SK-N-SH treated with all-trans-retinoic acid at 6 μM for 48 hours (cell line): ENCODE measurements around the gene CD14.
A peak's percentile ranks its signal among the peaks of the same experiment; 100 is the strongest.
"Not testable (repeated sequence)": the region's sequence is repeated elsewhere in the genome, so short reads cannot be mapped to it uniquely, and the experiment has no call there.

ENCODE experiments used
- ATAC-seq: fragments of 200-7000 bp; cut with Tn5 transposase; 3 replicates; pipeline ENCODE4 v1.9.1; 2020; ENCODE audit warnings: mild to moderate bottlenecking, moderate library complexity
- ARNTL ChIP-seq: fragments of 450-650 bp; formaldehyde crosslinking; IDR thresholded peaks from 2 replicates; pipeline ENCODE4 v1.5.0; 2020; ENCODE audit warnings: low read depth, mild to moderate bottlenecking, moderate library complexity, borderline replicate concordance
- BACH2 ChIP-seq: fragments of 250-450 bp; sonication (Bioruptor Pico); IDR thresholded peaks from 2 replicates; pipeline ENCODE4 v1.9.0; 2021; ENCODE audit warnings: mild to moderate bottlenecking, borderline replicate concordance
- ESRRG ChIP-seq: fragments of 250-450 bp; sonication (Bioruptor Pico); IDR thresholded peaks from 2 replicates; pipeline ENCODE4 v1.6.1; 2021; ENCODE audit warnings: mild to moderate bottlenecking
- GLIS3 ChIP-seq: fragments of 250-450 bp; sonication (Bioruptor Pico); IDR thresholded peaks from 2 replicates; pipeline ENCODE4 v1.5.0; 2020; ENCODE audit warnings: mild to moderate bottlenecking, moderate library complexity
- ISL1 ChIP-seq: fragments of 250-450 bp; sonication (Bioruptor Pico); IDR thresholded peaks from 2 replicates; pipeline ENCODE4 v2.1.2; 2022; ENCODE audit warnings: mild to moderate bottlenecking, moderate library complexity
- OSR1 ChIP-seq: fragments of 250-450 bp; sonication (Bioruptor Pico); IDR thresholded peaks from 2 replicates; pipeline ENCODE4 v1.8.0; 2022; ENCODE audit warnings: moderate library complexity, mild to moderate bottlenecking, inconsistent platforms
- PPARA ChIP-seq: fragments of 250-450 bp; sonication (Bioruptor Pico); IDR thresholded peaks from 2 replicates; pipeline ENCODE4 v1.5.0; 2020; ENCODE audit warnings: mild to moderate bottlenecking, borderline replicate concordance
- RARB ChIP-seq: fragments of 250-450 bp; sonication (Bioruptor Pico); IDR thresholded peaks from 2 replicates; pipeline ENCODE4 v1.8.0; 2021; ENCODE audit warnings: mild to moderate bottlenecking, moderate library complexity
- SNAI2 ChIP-seq: fragments of 250-450 bp; sonication (Bioruptor Pico); IDR thresholded peaks from 2 replicates; pipeline ENCODE4 v1.5.0; 2020; ENCODE audit warnings: mild to moderate bottlenecking, moderate library complexity
- TCF4 ChIP-seq: fragments of 250-450 bp; sonication (Bioruptor Pico); IDR thresholded peaks from 2 replicates; pipeline ENCODE4 v1.8.0; 2021; ENCODE audit warnings: mild to moderate bottlenecking, moderate library complexity, borderline replicate concordance
- TOX ChIP-seq: fragments of 250-450 bp; sonication (Bioruptor Pico); IDR thresholded peaks from 2 replicates; pipeline ENCODE4 v1.8.0; 2021; ENCODE audit warnings: mild to moderate bottlenecking, moderate library complexity, borderline replicate concordance
- ZC3H10 ChIP-seq: fragments of 250-450 bp; sonication (Bioruptor Pico); IDR thresholded peaks from 2 replicates; pipeline ENCODE4 v1.5.1; 2021; ENCODE audit warnings: mild to moderate bottlenecking, moderate library complexity
- ZFP3 ChIP-seq: fragments of 250-450 bp; sonication (Bioruptor Pico); IDR thresholded peaks from 2 replicates; pipeline ENCODE4 v1.5.0; 2020; ENCODE audit warnings: mild to moderate bottlenecking, moderate library complexity
- ZFP30 ChIP-seq: fragments of 450-650 bp; formaldehyde crosslinking; IDR thresholded peaks from 2 replicates; pipeline ENCODE4 v1.5.0; 2022; ENCODE audit warnings: mild to moderate bottlenecking, moderate library complexity
- ZNF565 ChIP-seq: fragments of 450-650 bp; formaldehyde crosslinking; conservative IDR thresholded peaks from 2 replicates; pipeline ENCODE4 v1.5.0; 2020; ENCODE audit warnings: low read depth, mild to moderate bottlenecking, moderate library complexity
- ZNF70 ChIP-seq: fragments of 450-650 bp; formaldehyde crosslinking; IDR thresholded peaks from 2 replicates; pipeline ENCODE4 v1.5.0; 2020; ENCODE audit warnings: mild to moderate bottlenecking, moderate library complexity
- ZNF8 ChIP-seq: fragments of 450-650 bp; formaldehyde crosslinking; IDR thresholded peaks from 2 replicates; pipeline ENCODE4 v1.5.0; 2020; ENCODE audit warnings: mild to moderate bottlenecking, moderate library complexity
- TF ChIP-seq, protein P1 (sequence below): fragments of 250-450 bp; sonication (Bioruptor Pico); IDR thresholded peaks from 2 replicates; pipeline ENCODE4 v1.5.1; 2021; ENCODE audit warnings: mild to moderate bottlenecking, moderate library complexity
- TF ChIP-seq, protein P2 (sequence below): fragments of 250-450 bp; sonication (Bioruptor Pico); IDR thresholded peaks from 2 replicates; pipeline ENCODE4 v1.8.0; 2020; ENCODE audit warnings: mild to moderate bottlenecking, moderate library complexity, borderline replicate concordance
- TF ChIP-seq, protein P3 (sequence below): fragments of 250-450 bp; sonication (Bioruptor Pico); IDR thresholded peaks from 2 replicates; pipeline ENCODE4 v1.5.0; 2020; ENCODE audit warnings: mild to moderate bottlenecking, moderate library complexity
- TF ChIP-seq, protein P4 (sequence below): fragments of 250-450 bp; sonication (Bioruptor Pico); IDR thresholded peaks from 2 replicates; pipeline ENCODE4 v1.5.1; 2020; ENCODE audit warnings: low read depth, mild to moderate bottlenecking, moderate library complexity
- TF ChIP-seq, protein P5 (sequence below): fragments of 250-450 bp; sonication (Bioruptor Pico); IDR thresholded peaks from 2 replicates; pipeline ENCODE4 v1.8.0; 2021; ENCODE audit warnings: low read depth, mild to moderate bottlenecking, moderate library complexity, borderline replicate concordance

The CD14 gene

DNA sequence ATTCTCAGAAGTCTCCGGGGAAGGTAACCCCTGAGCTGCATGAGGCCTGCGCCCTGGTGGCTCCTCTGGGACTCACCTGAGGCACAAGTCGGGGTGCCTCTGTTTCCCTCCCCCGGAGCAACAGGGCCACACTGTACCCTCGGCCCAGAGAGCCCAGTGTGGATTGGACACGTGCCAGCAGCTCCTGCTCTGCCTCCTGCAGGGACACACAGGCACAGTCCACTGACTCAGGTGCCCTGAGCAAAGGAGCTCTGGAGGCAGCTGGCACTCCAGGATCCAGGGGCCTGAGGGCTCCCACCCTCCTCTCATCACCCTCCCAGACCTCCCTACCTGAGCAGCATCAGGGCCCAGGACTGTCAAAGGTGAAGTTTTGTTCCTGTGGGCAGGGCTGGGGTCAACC lies 38.8 kb downstream of the CD14 start:
- TF ChIP-seq ISL1 (CRISPR knock-in tag) (no peak), BACH2 (CRISPR knock-in tag) (no peak), TOX (CRISPR knock-in tag) (no peak), TCF4 (CRISPR knock-in tag) (no peak), RARB (CRISPR knock-in tag) (no peak), GLIS3 (CRISPR knock-in tag) (no peak), SNAI2 (no peak), OSR1 (CRISPR knock-in tag) (no peak), ZNF565 (CRISPR knock-in tag) (no peak), ZFP3 (CRISPR knock-in tag) (no peak), ZNF70 (no peak), ZC3H10 (CRISPR knock-in tag) (no peak), ZNF8 (CRISPR knock-in tag) (no peak), ESRRG (CRISPR knock-in tag) (no peak), ZFP30 (no peak)
- TF ChIP-seq, protein P1, sequence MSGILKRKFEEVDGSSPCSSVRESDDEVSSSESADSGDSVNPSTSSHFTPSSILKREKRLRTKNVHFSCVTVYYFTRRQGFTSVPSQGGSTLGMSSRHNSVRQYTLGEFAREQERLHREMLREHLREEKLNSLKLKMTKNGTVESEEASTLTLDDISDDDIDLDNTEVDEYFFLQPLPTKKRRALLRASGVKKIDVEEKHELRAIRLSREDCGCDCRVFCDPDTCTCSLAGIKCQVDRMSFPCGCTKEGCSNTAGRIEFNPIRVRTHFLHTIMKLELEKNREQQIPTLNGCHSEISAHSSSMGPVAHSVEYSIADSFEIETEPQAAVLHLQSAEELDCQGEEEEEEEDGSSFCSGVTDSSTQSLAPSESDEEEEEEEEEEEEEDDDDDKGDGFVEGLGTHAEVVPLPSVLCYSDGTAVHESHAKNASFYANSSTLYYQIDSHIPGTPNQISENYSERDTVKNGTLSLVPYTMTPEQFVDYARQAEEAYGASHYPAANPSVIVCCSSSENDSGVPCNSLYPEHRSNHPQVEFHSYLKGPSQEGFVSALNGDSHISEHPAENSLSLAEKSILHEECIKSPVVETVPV (CRISPR knock-in tag) = no peak
- TF ChIP-seq, protein P2, sequence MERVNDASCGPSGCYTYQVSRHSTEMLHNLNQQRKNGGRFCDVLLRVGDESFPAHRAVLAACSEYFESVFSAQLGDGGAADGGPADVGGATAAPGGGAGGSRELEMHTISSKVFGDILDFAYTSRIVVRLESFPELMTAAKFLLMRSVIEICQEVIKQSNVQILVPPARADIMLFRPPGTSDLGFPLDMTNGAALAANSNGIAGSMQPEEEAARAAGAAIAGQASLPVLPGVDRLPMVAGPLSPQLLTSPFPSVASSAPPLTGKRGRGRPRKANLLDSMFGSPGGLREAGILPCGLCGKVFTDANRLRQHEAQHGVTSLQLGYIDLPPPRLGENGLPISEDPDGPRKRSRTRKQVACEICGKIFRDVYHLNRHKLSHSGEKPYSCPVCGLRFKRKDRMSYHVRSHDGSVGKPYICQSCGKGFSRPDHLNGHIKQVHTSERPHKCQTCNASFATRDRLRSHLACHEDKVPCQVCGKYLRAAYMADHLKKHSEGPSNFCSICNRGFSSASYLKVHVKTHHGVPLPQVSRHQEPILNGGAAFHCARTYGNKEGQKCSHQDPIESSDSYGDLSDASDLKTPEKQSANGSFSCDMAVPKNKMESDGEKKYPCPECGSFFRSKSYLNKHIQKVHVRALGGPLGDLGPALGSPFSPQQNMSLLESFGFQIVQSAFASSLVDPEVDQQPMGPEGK (CRISPR knock-in tag) = no peak
- TF ChIP-seq, protein P3, sequence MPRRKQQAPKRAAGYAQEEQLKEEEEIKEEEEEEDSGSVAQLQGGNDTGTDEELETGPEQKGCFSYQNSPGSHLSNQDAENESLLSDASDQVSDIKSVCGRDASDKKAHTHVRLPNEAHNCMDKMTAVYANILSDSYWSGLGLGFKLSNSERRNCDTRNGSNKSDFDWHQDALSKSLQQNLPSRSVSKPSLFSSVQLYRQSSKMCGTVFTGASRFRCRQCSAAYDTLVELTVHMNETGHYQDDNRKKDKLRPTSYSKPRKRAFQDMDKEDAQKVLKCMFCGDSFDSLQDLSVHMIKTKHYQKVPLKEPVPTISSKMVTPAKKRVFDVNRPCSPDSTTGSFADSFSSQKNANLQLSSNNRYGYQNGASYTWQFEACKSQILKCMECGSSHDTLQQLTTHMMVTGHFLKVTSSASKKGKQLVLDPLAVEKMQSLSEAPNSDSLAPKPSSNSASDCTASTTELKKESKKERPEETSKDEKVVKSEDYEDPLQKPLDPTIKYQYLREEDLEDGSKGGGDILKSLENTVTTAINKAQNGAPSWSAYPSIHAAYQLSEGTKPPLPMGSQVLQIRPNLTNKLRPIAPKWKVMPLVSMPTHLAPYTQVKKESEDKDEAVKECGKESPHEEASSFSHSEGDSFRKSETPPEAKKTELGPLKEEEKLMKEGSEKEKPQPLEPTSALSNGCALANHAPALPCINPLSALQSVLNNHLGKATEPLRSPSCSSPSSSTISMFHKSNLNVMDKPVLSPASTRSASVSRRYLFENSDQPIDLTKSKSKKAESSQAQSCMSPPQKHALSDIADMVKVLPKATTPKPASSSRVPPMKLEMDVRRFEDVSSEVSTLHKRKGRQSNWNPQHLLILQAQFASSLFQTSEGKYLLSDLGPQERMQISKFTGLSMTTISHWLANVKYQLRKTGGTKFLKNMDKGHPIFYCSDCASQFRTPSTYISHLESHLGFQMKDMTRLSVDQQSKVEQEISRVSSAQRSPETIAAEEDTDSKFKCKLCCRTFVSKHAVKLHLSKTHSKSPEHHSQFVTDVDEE (CRISPR knock-in tag) = no peak
- TF ChIP-seq, protein P4, sequence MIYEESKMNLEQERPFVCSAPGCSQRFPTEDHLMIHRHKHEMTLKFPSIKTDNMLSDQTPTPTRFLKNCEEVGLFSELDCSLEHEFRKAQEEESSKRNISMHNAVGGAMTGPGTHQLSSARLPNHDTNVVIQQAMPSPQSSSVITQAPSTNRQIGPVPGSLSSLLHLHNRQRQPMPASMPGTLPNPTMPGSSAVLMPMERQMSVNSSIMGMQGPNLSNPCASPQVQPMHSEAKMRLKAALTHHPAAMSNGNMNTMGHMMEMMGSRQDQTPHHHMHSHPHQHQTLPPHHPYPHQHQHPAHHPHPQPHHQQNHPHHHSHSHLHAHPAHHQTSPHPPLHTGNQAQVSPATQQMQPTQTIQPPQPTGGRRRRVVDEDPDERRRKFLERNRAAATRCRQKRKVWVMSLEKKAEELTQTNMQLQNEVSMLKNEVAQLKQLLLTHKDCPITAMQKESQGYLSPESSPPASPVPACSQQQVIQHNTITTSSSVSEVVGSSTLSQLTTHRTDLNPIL (CRISPR knock-in tag) = no peak
- ATAC-seq = no peak

DNA sequence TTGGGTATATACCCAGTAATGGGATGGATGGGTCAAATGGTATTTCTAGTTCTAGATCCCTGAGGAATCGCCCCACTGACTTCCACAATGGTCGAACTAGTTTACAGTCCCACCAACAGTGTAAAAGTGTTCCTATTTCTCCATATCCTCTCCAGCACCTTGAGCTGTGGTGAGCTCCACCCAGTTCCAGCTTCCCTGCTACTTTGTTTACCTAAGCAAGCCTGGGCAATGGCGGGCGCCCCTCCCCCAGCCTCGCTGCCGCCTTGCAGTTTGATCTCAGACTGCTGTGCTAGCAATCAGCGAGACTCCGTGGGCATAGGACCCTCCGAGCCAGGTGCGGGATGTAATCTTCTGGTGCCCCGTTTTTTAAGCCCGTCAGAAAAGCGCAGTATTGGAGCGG lies 39.9 kb downstream of the CD14 start:
- not testable (repeated sequence) for ATAC-seq

DNA sequence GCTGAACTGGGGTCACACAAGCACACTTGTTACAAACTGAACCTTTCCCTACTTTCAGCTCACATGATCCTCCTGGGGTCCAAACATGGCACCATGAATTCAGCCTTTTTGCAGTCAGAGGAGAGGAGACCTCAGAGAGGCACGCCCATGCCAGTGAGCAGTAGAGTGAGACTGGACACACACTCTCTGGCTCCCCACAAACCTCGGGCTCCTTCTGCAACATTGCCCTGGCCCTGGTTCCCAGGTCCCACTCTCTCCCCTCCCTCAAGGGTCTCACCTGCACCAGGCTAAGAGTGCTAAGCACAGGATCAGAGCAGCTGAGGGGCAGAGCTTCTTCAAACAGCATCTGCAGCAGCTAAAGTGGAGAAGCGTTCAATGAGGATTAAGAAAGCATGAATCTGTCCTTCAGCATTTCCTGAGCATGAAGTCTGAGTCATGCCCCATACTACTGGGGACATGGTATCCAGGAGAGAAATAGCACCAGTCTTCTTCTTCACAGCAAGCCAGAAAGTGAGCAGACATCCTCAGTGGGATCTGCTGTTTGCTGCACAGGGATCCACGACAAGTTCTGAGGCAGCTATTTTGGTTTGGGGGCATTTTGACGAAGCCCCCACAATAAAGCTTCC lies 41.1 kb downstream of the CD14 start:
- peak; percentile 44; the same call in 1 of the 3 replicates for ATAC-seq
- TF ChIP-seq ISL1 (CRISPR knock-in tag) (no peak), ESRRG (CRISPR knock-in tag) (no peak), TOX (CRISPR knock-in tag) (no peak), ZC3H10 (CRISPR knock-in tag) (no peak), ZFP30 (no peak), ZNF70 (no peak), OSR1 (CRISPR knock-in tag) (no peak), GLIS3 (CRISPR knock-in tag) (no peak), SNAI2 (no peak), ARNTL (CRISPR knock-in tag) (no peak), PPARA (CRISPR knock-in tag) (no peak), RARB (CRISPR knock-in tag) (no peak)
- TF ChIP-seq, protein P5, sequence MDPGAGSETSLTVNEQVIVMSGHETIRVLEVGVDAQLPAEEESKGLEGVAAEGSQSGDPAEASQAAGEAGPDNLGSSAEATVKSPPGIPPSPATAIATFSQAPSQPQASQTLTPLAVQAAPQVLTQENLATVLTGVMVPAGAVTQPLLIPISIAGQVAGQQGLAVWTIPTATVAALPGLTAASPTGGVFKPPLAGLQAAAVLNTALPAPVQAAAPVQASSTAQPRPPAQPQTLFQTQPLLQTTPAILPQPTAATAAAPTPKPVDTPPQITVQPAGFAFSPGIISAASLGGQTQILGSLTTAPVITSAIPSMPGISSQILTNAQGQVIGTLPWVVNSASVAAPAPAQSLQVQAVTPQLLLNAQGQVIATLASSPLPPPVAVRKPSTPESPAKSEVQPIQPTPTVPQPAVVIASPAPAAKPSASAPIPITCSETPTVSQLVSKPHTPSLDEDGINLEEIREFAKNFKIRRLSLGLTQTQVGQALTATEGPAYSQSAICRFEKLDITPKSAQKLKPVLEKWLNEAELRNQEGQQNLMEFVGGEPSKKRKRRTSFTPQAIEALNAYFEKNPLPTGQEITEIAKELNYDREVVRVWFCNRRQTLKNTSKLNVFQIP (CRISPR knock-in tag) = no peak
- TF ChIP-seq, protein P1 (CRISPR knock-in tag) = no peak
- TF ChIP-seq, protein P3 (CRISPR knock-in tag) = no peak
